SH-SY5Y (cell line): ENCODE results near the gene RABL6.

Source experiments
- GATA2 ChIP-seq: IDR thresholded peaks from 2 replicates; pipeline ENCODE4 v1.6.1; 2011; ENCODE audit warnings: mild to moderate bottlenecking, low read depth, low read length
- GATA3 ChIP-seq: IDR thresholded peaks from 2 replicates; pipeline ENCODE4 v1.6.1; 2011; ENCODE audit warnings: low read depth, mild to moderate bottlenecking, low read length, moderate library complexity

GRCh38 chr9:136851941-136852663, 44.4 kb downstream of the RABL6 start, which contains the start of gene MAMDC4:
- TF ChIP-seq GATA2 (no peak), GATA3 (no peak)
